ENCODE measurements around the gene WNT7B. TPM values are rescaled to one million over a fixed set of nuclear protein-coding genes. Genes with fewer than 3 reads are reported as not detected.

The WNT7B gene
- total RNA-seq, 6 experiments from 2014 or later = 0.10 to 0.12 TPM; not detected in 4

DNA sequence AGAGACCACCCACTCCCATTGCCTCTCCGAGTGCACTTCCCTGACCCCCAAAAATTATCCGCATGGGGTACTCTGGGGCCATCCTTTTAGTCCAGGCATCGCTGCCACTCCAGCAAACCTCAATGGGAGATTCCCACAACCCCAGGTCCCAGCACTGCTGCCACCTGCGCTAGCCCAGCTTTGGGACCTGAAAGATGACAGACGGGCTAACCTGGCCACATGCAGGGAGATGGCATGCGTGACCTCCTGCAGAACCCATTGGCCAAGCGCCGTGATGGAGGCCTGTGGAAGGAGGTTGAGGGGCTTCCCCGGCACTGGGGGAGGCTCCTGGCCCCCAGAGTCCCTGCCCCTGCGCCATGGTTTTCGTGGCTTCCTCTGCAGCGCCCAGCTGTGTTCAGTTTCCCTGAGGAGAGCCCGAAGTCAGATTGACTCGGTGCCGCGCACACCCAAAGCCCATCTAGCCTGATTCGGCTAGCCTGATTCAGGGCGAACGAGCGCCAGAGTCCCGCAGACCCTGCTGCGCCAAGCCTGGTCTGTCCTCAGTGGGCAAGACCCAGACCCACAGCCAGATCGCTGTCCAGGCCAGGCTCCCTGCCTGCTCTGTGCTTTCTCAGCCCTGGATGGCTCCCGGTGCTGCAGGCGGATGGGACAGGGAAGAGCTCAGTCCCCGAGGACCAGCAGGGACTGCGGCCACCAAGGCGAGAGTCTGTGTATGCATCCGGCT, 751 bp upstream of the WNT7B start:
- DNase-seq = no peak
- intact Hi-C loops (cut with DNase I) = no loop called here

DNA sequence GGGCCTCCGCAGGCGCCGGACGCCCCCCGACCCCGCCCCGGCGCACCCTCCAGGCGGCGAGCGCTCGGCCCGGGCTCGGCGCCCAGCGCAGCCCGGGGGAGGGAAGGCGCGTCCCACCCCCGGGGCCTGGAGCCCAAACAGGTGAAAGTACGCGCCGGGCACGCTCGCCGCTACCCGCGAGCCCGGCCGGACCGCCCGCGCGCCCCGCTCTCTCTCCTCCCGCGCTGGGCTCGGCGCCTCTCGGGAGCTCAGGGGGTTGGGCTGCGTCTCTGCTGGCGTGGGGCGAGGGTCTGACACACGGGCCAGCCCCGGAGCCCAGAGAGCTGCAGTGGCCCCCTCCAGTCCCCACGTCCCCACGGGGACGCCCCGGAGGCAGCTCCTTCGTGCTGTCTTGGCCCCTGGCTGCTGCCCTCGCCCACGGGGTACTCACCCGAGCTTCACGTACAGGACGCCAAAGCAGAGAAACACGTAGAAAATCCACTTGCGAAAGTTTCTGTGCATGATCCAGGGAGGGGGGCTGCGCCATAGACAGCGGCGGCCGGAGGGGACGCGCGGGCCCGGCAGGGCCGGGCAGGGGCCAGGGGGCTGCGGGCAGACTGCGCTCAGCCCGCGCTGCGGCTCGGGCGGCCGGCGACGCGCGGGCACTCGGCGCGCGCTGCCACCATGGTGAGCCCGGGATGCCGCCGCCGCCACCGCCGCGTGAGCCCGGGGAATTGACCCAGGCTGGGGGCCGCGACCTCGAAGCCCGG, 534 bp downstream of the WNT7B start:
- TF ChIP-seq POLR2A (IDR thresholded peaks at IDR 0.05) = no peak
- TF ChIP-seq, protein P1, sequence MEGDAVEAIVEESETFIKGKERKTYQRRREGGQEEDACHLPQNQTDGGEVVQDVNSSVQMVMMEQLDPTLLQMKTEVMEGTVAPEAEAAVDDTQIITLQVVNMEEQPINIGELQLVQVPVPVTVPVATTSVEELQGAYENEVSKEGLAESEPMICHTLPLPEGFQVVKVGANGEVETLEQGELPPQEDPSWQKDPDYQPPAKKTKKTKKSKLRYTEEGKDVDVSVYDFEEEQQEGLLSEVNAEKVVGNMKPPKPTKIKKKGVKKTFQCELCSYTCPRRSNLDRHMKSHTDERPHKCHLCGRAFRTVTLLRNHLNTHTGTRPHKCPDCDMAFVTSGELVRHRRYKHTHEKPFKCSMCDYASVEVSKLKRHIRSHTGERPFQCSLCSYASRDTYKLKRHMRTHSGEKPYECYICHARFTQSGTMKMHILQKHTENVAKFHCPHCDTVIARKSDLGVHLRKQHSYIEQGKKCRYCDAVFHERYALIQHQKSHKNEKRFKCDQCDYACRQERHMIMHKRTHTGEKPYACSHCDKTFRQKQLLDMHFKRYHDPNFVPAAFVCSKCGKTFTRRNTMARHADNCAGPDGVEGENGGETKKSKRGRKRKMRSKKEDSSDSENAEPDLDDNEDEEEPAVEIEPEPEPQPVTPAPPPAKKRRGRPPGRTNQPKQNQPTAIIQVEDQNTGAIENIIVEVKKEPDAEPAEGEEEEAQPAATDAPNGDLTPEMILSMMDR (IDR thresholded peaks at IDR 0.05) = no peak
- intact Hi-C loops (cut with DNase I) = no loop called here
- Histone ChIP-seq H3K36me3 (no peaks in the 10 kb centered on the region), H3K27ac (no peak overlapping the region), H3K9me3 (no peaks in the 10 kb centered on the region), H3K27me3 (peaks cover 9 to 26% of the 10 kb centered on the region in 2 donors), H3K4me1 (peaks cover 0 to 13% (median 2%) of the 10 kb centered on the region in 4 donors), H3K4me3 (peak overlapping the region in 2 of 3 donors; percentile 11 to 16)
- ATAC-seq (no peak), DNase-seq (no peak)
- 0% methylated on average over 1 of the region's 94 CpGs for WGBS (ENCODE audit: insufficient coverage, low coverage, low lambda C conversion rate, missing lambda C conversion rate)

More for the DNA sequence above, 751 bp upstream of the WNT7B start:
- 0% methylated on average over 4 of the region's 29 CpGs for WGBS (ENCODE audit: insufficient coverage, low coverage, low lambda C conversion rate, missing lambda C conversion rate)
- H3K9me3 ChIP-seq = no peaks in the 10 kb centered on the region
- no peaks in the 10 kb centered on the region for H3K36me3 ChIP-seq
- peak in 3 of 4 donors; percentile 2 to 5 (median 5) for ATAC-seq
- peaks cover 9 to 19% of the 10 kb centered on the region in 2 donors for H3K27me3 ChIP-seq
- TF ChIP-seq, protein P1 (IDR thresholded peaks at IDR 0.05) = no peak
- no peak for TF ChIP-seq POLR2A (IDR thresholded peaks at IDR 0.05)
- H3K27ac ChIP-seq = no peak overlapping the region
- H3K4me3 ChIP-seq = no peak overlapping the region
- peaks cover 0 to 4% (median 2%) of the 10 kb centered on the region in 4 donors for H3K4me1 ChIP-seq

DNA sequence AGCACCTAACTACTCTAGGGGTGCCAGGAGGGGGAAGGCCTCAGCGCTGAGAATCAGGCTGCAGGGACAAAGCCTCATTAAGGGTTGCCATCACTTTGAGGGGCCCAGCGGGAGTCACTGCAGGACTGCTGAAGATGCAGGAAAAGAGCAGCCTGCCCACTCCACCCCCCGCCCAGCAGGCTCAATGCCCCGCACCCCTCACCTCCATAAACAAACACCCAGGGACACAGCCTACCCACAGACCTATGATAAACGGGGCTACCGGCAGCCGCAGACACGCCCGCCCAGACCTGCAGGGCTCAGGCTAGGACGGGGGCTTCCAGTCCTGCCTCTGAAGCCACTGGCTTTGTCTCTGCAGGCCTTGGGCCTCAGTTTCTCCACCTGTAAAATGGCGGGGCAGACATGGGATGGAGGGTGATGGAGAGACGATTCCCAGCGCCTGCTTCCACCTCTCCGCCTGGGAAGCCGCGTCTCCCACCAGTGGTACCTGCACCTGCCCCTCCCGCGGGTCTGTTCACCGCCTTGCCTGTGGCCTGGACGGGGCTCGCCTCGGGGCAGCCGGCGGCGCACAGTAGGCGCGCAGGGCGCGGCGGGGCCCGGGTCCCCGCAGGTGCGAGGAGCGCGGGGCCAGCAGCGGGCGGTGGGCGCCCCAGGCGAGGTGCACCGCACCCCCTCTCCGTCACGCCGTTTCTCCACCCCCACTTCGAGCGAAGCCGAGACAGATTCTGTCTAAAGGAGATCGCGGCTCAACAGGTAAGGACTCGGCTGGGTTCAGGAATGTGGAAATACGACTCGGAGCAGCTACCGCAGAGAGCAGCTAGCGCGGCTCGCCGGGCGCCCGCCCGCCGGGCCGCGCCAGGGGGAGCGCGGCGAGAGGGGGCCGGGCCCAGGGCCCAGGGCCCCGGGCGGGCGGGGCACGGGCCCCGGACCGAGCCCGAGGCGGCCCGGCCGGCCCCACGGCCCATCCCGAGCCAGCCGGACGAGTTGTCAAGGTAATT, 1.5 kb downstream of the WNT7B start:
- Histone ChIP-seq H3K4me1 (peaks cover 0 to 17% (median 2%) of the 10 kb centered on the region in 4 donors), H3K27ac (no peak overlapping the region), H3K27me3 (peaks cover 9 to 33% of the 10 kb centered on the region in 2 donors)

More for the DNA sequence above, 1.5 kb downstream of the WNT7B start:
- ATAC-seq (no peak), DNase-seq (no peak)
- H3K9me3 ChIP-seq = no peaks in the 10 kb centered on the region
- intact Hi-C loops (cut with DNase I) = no loop called here
- no peak overlapping the region for H3K4me3 ChIP-seq
- WGBS (ENCODE audit: insufficient coverage, low coverage, low lambda C conversion rate, missing lambda C conversion rate) = 12% methylated on average over 13 of the region's 80 CpGs
- no peaks in the 10 kb centered on the region for H3K36me3 ChIP-seq
- TF ChIP-seq, protein P1 (IDR thresholded peaks at IDR 0.05) = no peak
- no peak for TF ChIP-seq POLR2A (IDR thresholded peaks at IDR 0.05)
